Testis (tissue), 3 donors: Measurements from ENCODE around the gene ARHGAP26. TPM values are rescaled to one million over a fixed set of nuclear protein-coding genes. Genes with fewer than 3 reads are reported as not detected.
"Not testable (repeated sequence)": the region's sequence is repeated elsewhere in the genome, so short reads cannot be mapped to it uniquely, and the experiment has no call there.

Experiments used
- DNase-seq: peaks from one replicate; pipeline ENCODE4 v3.0.0-alpha.2; 2019
- H3K27ac ChIP-seq, 2 donors: fragments of 200-600 bp; sonication (generic); one replicate each; pipeline ENCODE4 v1.5.1; 2019
- H3K27me3 ChIP-seq: fragments of 200-600 bp; sonication (generic); one replicate; pipeline ENCODE4 v1.5.1; 2019
- H3K36me3 ChIP-seq: fragments of 200-600 bp; sonication (generic); one replicate; pipeline ENCODE4 v1.5.1; 2017; ENCODE audit warnings: low read depth; ENCODE audit errors: missing control alignments
- H3K4me1 ChIP-seq: fragments of 200-600 bp; sonication (generic); one replicate; pipeline ENCODE4 v1.5.1; 2019
- H3K4me3 ChIP-seq, 2 donors: fragments of 200-600 bp; sonication (generic); one replicate each; pipeline ENCODE4 v1.5.1; 2017 to 2019
- H3K9me3 ChIP-seq: fragments of 200-600 bp; sonication (generic); one replicate; pipeline ENCODE4 v1.5.1; 2017
- CTCF ChIP-seq, 3 experiments: fragments of 450-650 bp in 2 of 3; fragments of 200-600 bp in 1 of 3; sonication (generic) in 1 of 3; IDR thresholded peaks; one replicate each; pipeline ENCODE4 v1.5.1; 2016 to 2019; ENCODE audit warnings: antibody characterized with exemption in 3 of 3, mild to moderate bottlenecking in 2 of 3, moderate library complexity in 1 of 3
- POLR2A ChIP-seq: fragments of 450-650 bp; IDR thresholded peaks from one replicate; pipeline ENCODE4 v1.6.1; 2017; ENCODE audit warnings: antibody characterized with exemption, mild to moderate bottlenecking, moderate library complexity
- WGBS, 2 donors: methylation state at CpG; one replicate each; pipeline ENCODE4 v1.1.5; 2018; 5-methylcytosine and 5-hydroxymethylcytosine counted together
- intact Hi-C: fragments of 100-400 bp; cut with DNase I; formaldehyde crosslinking; loops from one replicate; pipeline ENCODE4 v1.15.1; 2023; ENCODE audit warnings: low total_unique reads
- polyA plus RNA-seq: library from polyadenylated mRNA; stranded (reverse); fragments of 350-450 nt; fragmentation: Illumina TruSeq; extraction: RNeasy Lipid Tissue Mini Kit (QIAGEN cat#74804); gene quantifications from one replicate; pipeline ENCODE4 v1.2.3, GENCODE V29; 2014; ENCODE audit warnings: low read depth, low replicate concordance; ENCODE audit not compliant: insufficient read depth
- total RNA-seq, 2 donors: library from RNA; depleted of rRNA; stranded (reverse); fragments of >200 nt; gene quantifications; one replicate each; pipeline ENCODE4 v1.2.3, GENCODE V29; 2016

The ARHGAP26 gene
- total and polyA plus RNA-seq, 3 donors from 2014 or later = 33.8 to 98.7 (median 95.7) TPM

- Histone ChIP-seq H3K9me3 (no peaks in the 10 kb centered on the region), H3K27me3 (no peaks in the 10 kb centered on the region), H3K36me3 (no peaks in the 10 kb centered on the region), H3K4me1 (no peaks in the 10 kb centered on the region), H3K4me3 (no peak overlapping the region), H3K27ac (no peak overlapping the region)
- no peak for DNase-seq
- intact Hi-C loops = no loop called here
- no peak for TF ChIP-seq CTCF (IDR thresholded peaks at IDR 0.05)
- 84 to 92% methylated on average over 1 of the region's 1 CpG for WGBS, 2 donors
These were observed 154.1 kb downstream of the ARHGAP26 start for GRCh38 chr5:142924135-142924883.

GRCh38 chr5:142925795-142926194 is 155.6 kb downstream of the ARHGAP26 start:
- TF ChIP-seq CTCF (IDR thresholded peaks at IDR 0.05) = no peak
- no peak for TF ChIP-seq POLR2A
- no peaks in the 10 kb centered on the region for H3K4me1 ChIP-seq
- H3K36me3 ChIP-seq = no peaks in the 10 kb centered on the region
- no peaks in the 10 kb centered on the region for H3K27me3 ChIP-seq
- no peak for DNase-seq
- no peak overlapping the region for H3K27ac ChIP-seq
- 70% methylated on average over 3 of the region's 3 CpGs for WGBS, 2 donors
- intact Hi-C loops = no loop called here
- H3K4me3 ChIP-seq = no peak overlapping the region
- H3K9me3 ChIP-seq = no peaks in the 10 kb centered on the region

- Histone ChIP-seq H3K4me1 (no peaks in the 10 kb centered on the region), H3K27me3 (no peaks in the 10 kb centered on the region), H3K36me3 (no peaks in the 10 kb centered on the region), H3K27ac (no peak overlapping the region), H3K4me3 (no peak overlapping the region), H3K9me3 (no peaks in the 10 kb centered on the region)
- WGBS, 2 donors = 90 to 95% methylated on average over 4 of the region's 4 CpGs
- TF ChIP-seq POLR2A = no peak
- no peak for TF ChIP-seq CTCF (IDR thresholded peaks at IDR 0.05)
- DNase-seq = no peak
- intact Hi-C loops = no loop called here
These were observed 156.4 kb downstream of the ARHGAP26 start for GRCh38 chr5:142926549-142926948.

GRCh38 chr5:142928999-142929398 is 158.8 kb downstream of the ARHGAP26 start:
- DNase-seq, H3K27me3 ChIP-seq, H3K36me3 ChIP-seq, H3K27ac ChIP-seq, H3K4me3 ChIP-seq, H3K4me1 ChIP-seq, intact Hi-C loops, H3K9me3 ChIP-seq: not testable (repeated sequence)
- WGBS, 2 donors = 92 to 93% methylated on average over 11 of the region's 11 CpGs

- H3K36me3 ChIP-seq = no peaks in the 10 kb centered on the region
- no peak overlapping the region for H3K27ac ChIP-seq
- no peak for DNase-seq
- intact Hi-C loops = no loop called here
- no peaks in the 10 kb centered on the region for H3K4me1 ChIP-seq
- H3K4me3 ChIP-seq = no peak overlapping the region
- no peaks in the 10 kb centered on the region for H3K9me3 ChIP-seq
- TF ChIP-seq CTCF (IDR thresholded peaks at IDR 0.05) (no peak), POLR2A (no peak)
- no peaks in the 10 kb centered on the region for H3K27me3 ChIP-seq
- WGBS, 2 donors = 63 to 72% methylated on average over 2 of the region's 2 CpGs
These were observed 159.4 kb downstream of the ARHGAP26 start for GRCh38 chr5:142929587-142929986.
